SU-DHL-6 (cell line): ENCODE results near the gene CHST14.

ENCODE experiments used
- EZH2phosphoT487 ChIP-seq: fragments of 200-600 bp; sonication (generic), shearing (Covaris generic); conservative IDR thresholded peaks from 2 replicates; pipeline ENCODE4 v1.6.1; 2018; ENCODE audit warnings: mild to moderate bottlenecking, antibody characterized with exemption, low read length, moderate library complexity, mixed read lengths
- TF ChIP-seq, protein P1 (sequence below): fragments of 200-600 bp; sonication (generic); IDR thresholded peaks from one replicate; pipeline ENCODE4 v1.5.1; 2017; ENCODE audit warnings: antibody characterized with exemption, mild to moderate bottlenecking, low read length, moderate library complexity; ENCODE audit not compliant: insufficient read depth, poor library complexity, severe bottlenecking

DNA sequence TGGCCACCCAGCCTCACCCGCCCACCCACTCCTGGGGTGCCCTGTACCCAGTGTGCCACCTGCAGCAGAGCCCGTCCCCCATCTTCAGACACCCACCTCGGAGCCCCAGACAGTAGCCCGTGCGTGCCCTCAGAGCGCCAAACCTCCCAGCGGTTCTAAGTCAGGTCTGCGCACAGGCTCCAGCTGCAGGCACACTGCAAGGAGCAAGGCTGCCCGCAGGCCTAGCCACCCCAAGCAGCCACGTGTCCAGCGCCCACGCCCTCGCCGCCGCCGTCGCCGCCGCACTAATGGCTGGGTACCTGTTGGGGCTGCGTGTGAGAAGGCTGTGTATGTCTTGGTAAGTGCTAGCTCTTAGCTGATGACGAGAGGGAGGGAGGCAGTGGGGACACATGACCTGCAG lies 8.8 kb upstream of the CHST14 start:
- TF ChIP-seq, protein P1, sequence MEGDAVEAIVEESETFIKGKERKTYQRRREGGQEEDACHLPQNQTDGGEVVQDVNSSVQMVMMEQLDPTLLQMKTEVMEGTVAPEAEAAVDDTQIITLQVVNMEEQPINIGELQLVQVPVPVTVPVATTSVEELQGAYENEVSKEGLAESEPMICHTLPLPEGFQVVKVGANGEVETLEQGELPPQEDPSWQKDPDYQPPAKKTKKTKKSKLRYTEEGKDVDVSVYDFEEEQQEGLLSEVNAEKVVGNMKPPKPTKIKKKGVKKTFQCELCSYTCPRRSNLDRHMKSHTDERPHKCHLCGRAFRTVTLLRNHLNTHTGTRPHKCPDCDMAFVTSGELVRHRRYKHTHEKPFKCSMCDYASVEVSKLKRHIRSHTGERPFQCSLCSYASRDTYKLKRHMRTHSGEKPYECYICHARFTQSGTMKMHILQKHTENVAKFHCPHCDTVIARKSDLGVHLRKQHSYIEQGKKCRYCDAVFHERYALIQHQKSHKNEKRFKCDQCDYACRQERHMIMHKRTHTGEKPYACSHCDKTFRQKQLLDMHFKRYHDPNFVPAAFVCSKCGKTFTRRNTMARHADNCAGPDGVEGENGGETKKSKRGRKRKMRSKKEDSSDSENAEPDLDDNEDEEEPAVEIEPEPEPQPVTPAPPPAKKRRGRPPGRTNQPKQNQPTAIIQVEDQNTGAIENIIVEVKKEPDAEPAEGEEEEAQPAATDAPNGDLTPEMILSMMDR, result no peak
- no peak for TF ChIP-seq EZH2phosphoT487
